MM.1S (cell line): ENCODE results near the gene SYT17.

Experiments
- DNase-seq: peaks from one replicate; pipeline ENCODE4 v3.0.0-alpha.2; 2015
- H2AFZ ChIP-seq: fragments of 300-600 bp; sonication (generic); 2 replicates; pipeline ENCODE4 v1.6.0; 2016; ENCODE audit warnings: antibody characterized with exemption, low read length
- H3F3A ChIP-seq: fragments of 300-600 bp; sonication (generic); 2 replicates; pipeline ENCODE4 v1.6.1; 2016; ENCODE audit warnings: mild to moderate bottlenecking, antibody characterized with exemption, low read length, moderate library complexity, mixed read lengths; ENCODE audit not compliant: insufficient read depth
- H3K27ac ChIP-seq: fragments of 300-600 bp; sonication (generic); 2 replicates; pipeline ENCODE4 v1.5.1; 2016; ENCODE audit warnings: mild to moderate bottlenecking, low read length
- H3K27me3 ChIP-seq: fragments of 300-600 bp; sonication (generic); replicated peaks from 2 replicates; pipeline ENCODE4 v1.6.0; 2016; ENCODE audit warnings: low read length; ENCODE audit not compliant: insufficient read depth
- H3K36me3 ChIP-seq: fragments of 300-600 bp; sonication (generic); replicated peaks from 2 replicates; pipeline ENCODE4 v1.6.1; 2016; ENCODE audit warnings: mild to moderate bottlenecking, low read length, mixed read lengths; ENCODE audit not compliant: insufficient read depth
- H3K4me1 ChIP-seq: fragments of 300-600 bp; sonication (generic); 2 replicates; pipeline ENCODE4 v1.6.1; 2016; ENCODE audit warnings: low read length, mixed read lengths
- H3K4me2 ChIP-seq: fragments of 300-600 bp; sonication (generic); 2 replicates; pipeline ENCODE4 v1.6.0; 2016; ENCODE audit warnings: low read depth, low read length
- H3K4me3 ChIP-seq: fragments of 300-600 bp; sonication (generic); 2 replicates; pipeline ENCODE4 v1.5.1; 2016; ENCODE audit warnings: low read length, mixed read lengths
- H3K79me2 ChIP-seq: fragments of 300-600 bp; sonication (generic); 2 replicates; pipeline ENCODE4 v1.6.1; 2016; ENCODE audit warnings: mixed run types, low read length, mixed read lengths
- H3K9ac ChIP-seq: fragments of 300-600 bp; sonication (generic); 2 replicates; pipeline ENCODE4 v1.6.1; 2016; ENCODE audit warnings: low read length, mixed read lengths
- H3K9me2 ChIP-seq: fragments of 300-600 bp; sonication (generic); replicated peaks from 2 replicates; pipeline ENCODE4 v1.6.1; 2016; ENCODE audit warnings: mild to moderate bottlenecking, low read length, mixed read lengths; ENCODE audit not compliant: insufficient read depth
- H3K9me3 ChIP-seq: fragments of 300-600 bp; sonication (generic); replicated peaks from 2 replicates; pipeline ENCODE4 v1.6.1; 2016; ENCODE audit warnings: mild to moderate bottlenecking, low read length, mixed read lengths; ENCODE audit not compliant: insufficient read depth
- H4K20me1 ChIP-seq: fragments of 300-600 bp; sonication (generic); 2 replicates; pipeline ENCODE4 v1.6.1; 2016; ENCODE audit warnings: mild to moderate bottlenecking, low read length, moderate library complexity, mixed read lengths; ENCODE audit not compliant: insufficient read depth
- CTCF ChIP-seq: fragments of 300-600 bp; sonication (generic); IDR thresholded peaks from 2 replicates; pipeline ENCODE4 v1.5.1; 2016; ENCODE audit warnings: antibody characterized with exemption, low read length, mixed read lengths
- EZH2 ChIP-seq: fragments of 300-600 bp; sonication (generic); optimal IDR thresholded peaks from 2 replicates; pipeline ENCODE3; 2017; ENCODE audit warnings: low read depth, mild to moderate bottlenecking, antibody characterized with exemption, low read length, mixed read lengths
- EZH2phosphoT487 ChIP-seq: fragments of 300-600 bp; sonication (generic); IDR thresholded peaks from 2 replicates; pipeline ENCODE4 v1.6.1; 2018; ENCODE audit warnings: antibody characterized with exemption, low read length

The SYT17 gene

GRCh38 chr16:19135896-19136438 lies 32.1 kb upstream of the SYT17 start:
- no peaks in the 10 kb centered on the region for H4K20me1 ChIP-seq
- H3K36me3 ChIP-seq, result no peaks in the 10 kb centered on the region
- no peaks in the 10 kb centered on the region for H3K4me1 ChIP-seq
- H3K27ac ChIP-seq, result no peak overlapping the region
- H3K4me3 ChIP-seq, result no peak overlapping the region
- H3K4me2 ChIP-seq, result no peak overlapping the region
- no peak overlapping the region for H3K9ac ChIP-seq
- no peaks in the 10 kb centered on the region for H3K27me3 ChIP-seq
- TF ChIP-seq EZH2phosphoT487 (no peak), CTCF (no peak), EZH2 (no peak)
- DNase-seq, result no peak
- no peaks in the 10 kb centered on the region for H3F3A ChIP-seq
- no peaks in the 10 kb centered on the region for H3K9me3 ChIP-seq
- no peaks in the 10 kb centered on the region for H3K9me2 ChIP-seq
- H3K79me2 ChIP-seq, result no peaks in the 10 kb centered on the region
- no peak overlapping the region for H2AFZ ChIP-seq

GRCh38 chr16:19136549-19137196 lies 31.4 kb upstream of the SYT17 start:
- Histone ChIP-seq H3K79me2 (no peaks in the 10 kb centered on the region), H3K4me1 (no peaks in the 10 kb centered on the region), H3K9me3 (no peaks in the 10 kb centered on the region), H4K20me1 (no peaks in the 10 kb centered on the region), H3K9ac (no peak overlapping the region), H3K27me3 (no peaks in the 10 kb centered on the region), H2AFZ (no peak overlapping the region), H3F3A (no peaks in the 10 kb centered on the region), H3K4me3 (no peak overlapping the region), H3K9me2 (no peaks in the 10 kb centered on the region), H3K36me3 (no peaks in the 10 kb centered on the region), H3K27ac (no peak overlapping the region), H3K4me2 (no peak overlapping the region)
- no peak for TF ChIP-seq EZH2
- TF ChIP-seq CTCF, result no peak
- TF ChIP-seq EZH2phosphoT487, result no peak
- DNase-seq, result no peak

DNA sequence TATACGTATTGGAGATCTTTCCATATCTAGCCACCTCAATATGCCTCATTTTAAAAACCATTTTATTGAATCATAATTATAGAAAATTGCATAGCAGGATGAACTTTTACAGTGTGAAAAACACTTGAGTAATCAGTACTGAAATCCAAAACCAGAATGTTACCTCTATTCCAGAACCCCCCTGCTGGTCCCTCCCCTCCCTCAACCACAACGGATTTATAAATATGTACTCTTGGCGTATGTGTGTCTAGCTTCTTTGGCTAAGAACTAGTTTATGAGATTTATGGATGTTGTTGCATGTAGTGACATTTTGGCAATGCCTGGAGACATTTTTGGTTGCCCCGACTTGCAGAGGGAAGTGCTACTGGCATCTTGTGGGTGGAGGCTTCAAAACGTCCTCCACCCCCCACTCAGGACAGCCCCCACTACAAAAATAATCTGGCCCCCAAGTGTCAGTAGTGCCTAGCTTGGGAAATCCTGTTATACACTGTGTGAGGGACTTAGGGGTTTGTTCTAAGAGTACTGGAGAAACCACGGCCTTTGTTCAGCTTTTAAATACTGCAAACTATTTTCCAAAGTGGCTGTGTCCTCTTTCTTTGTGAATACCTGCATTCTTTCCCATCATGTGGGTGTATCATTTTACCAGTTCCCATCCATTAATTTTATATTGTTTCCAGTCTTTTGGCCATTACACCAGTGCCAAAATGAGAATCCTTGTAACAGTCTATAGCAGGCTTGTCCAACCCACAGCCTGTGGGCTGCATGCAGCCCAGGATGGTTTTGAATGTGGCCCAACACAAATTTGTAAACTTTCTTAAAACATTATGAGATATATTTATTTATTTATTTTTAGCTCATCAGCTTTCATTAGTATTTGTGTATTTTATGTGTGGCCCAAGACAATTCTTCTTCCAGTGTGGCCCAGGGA lies 30.6 kb upstream of the SYT17 start:
- Histone ChIP-seq H3K27me3 (no peaks in the 10 kb centered on the region), H3K79me2 (no peaks in the 10 kb centered on the region), H3K4me2 (no peak overlapping the region), H3K4me3 (no peak overlapping the region), H3K27ac (no peak overlapping the region), H3K9me3 (no peaks in the 10 kb centered on the region), H3F3A (no peaks in the 10 kb centered on the region), H3K9me2 (no peaks in the 10 kb centered on the region), H3K9ac (no peak overlapping the region), H2AFZ (no peak overlapping the region), H3K36me3 (no peaks in the 10 kb centered on the region), H4K20me1 (no peaks in the 10 kb centered on the region), H3K4me1 (no peaks in the 10 kb centered on the region)
- DNase-seq, result no peak
- TF ChIP-seq EZH2phosphoT487 (no peak), EZH2 (no peak), CTCF (no peak)
